ENCODE measurements around the gene SLC25A47. TPM values are rescaled to one million over a fixed set of nuclear protein-coding genes. Genes with fewer than 3 reads are reported as not detected.
"Not testable (repeated sequence)": the region's sequence is repeated elsewhere in the genome, so short reads cannot be mapped to it uniquely, and the experiment has no call there.

SLC25A47 gene
- total and polyA plus RNA-seq, 4 donors, result 0.02 to 0.12 (median 0.06) TPM; not detected in 1

- ATAC-seq (ENCODE audit: insufficient read depth, low FRiP score) (peak; percentile 3), DNase-seq (peak; percentile 43 to 59 (median 55))
- peak overlapping the region; percentile 76 for H3K4me3 ChIP-seq
- peaks cover 0 to 5% (median 0%) of the 10 kb centered on the region in 3 donors for H3K27me3 ChIP-seq (ENCODE audit: control insufficient read depth in 3 of 3, insufficient read depth in 3 of 3, low read length in 2 of 3)
- H3K9me3 ChIP-seq (ENCODE audit: control insufficient read depth in 4 of 4, insufficient read depth in 3 of 4, low read length in 3 of 4), result no peaks in the 10 kb centered on the region
- H3K9ac ChIP-seq (ENCODE audit: insufficient read depth in 1 of 2, low read length in 2 of 2), result peak overlapping the region; percentile 25 to 51
- no peaks in the 10 kb centered on the region for H3K36me3 ChIP-seq (ENCODE audit: control insufficient read depth in 4 of 4, insufficient read depth in 4 of 4, low read length in 4 of 4)
- peak overlapping the region; percentile 90 to 91 for H3K27ac ChIP-seq (ENCODE audit: low read depth in 1 of 2, low read length in 1 of 2)
- TF ChIP-seq CTCF (IDR thresholded peaks at IDR 0.05; ENCODE audit: control extremely low read depth, extremely low read depth), result no peak
- peaks cover 0 to 20% (median 15%) of the 10 kb centered on the region in 5 donors for H3K4me1 ChIP-seq (ENCODE audit: control insufficient read depth in 5 of 5, insufficient read depth in 5 of 5, low read length in 5 of 5)
- whole genome bisulfite sequencing, 2 donors, result 4 to 6% methylated on average over 46 to 49 of the region's 49 CpGs
Measured at GRCh38 chr14:100306998-100307765, 16.0 kb upstream of the SLC25A47 start.

GRCh38 chr14:100307766-100308426 is 15.2 kb upstream of the SLC25A47 start:
- WGBS, 2 donors, result 87 to 92% methylated on average over 5 of the region's 5 CpGs
- Histone ChIP-seq H3K9me3 (ENCODE audit: control insufficient read depth in 4 of 4, insufficient read depth in 3 of 4, low read length in 3 of 4) (no peaks in the 10 kb centered on the region), H3K36me3 (ENCODE audit: control insufficient read depth in 4 of 4, insufficient read depth in 4 of 4, low read length in 4 of 4) (no peaks in the 10 kb centered on the region), H3K27me3 (ENCODE audit: control insufficient read depth in 3 of 3, insufficient read depth in 3 of 3, low read length in 2 of 3) (peaks cover 0 to 5% (median 0%) of the 10 kb centered on the region in 3 donors), H3K27ac (ENCODE audit: low read depth in 1 of 2, low read length in 1 of 2) (peak overlapping the region in 1 of 2 donors; percentile 20), H3K9ac (ENCODE audit: insufficient read depth in 1 of 2, low read length in 2 of 2) (peak overlapping the region in 1 of 2 donors; percentile 50), H3K4me3 (no peak overlapping the region), H3K4me1 (ENCODE audit: control insufficient read depth in 5 of 5, insufficient read depth in 5 of 5, low read length in 5 of 5) (peaks cover 0 to 22% (median 20%) of the 10 kb centered on the region in 5 donors)
- TF ChIP-seq CTCF (IDR thresholded peaks at IDR 0.05; ENCODE audit: control extremely low read depth, extremely low read depth), result no peak
- ATAC-seq (ENCODE audit: insufficient read depth, low FRiP score), result no peak
- no peak for DNase-seq

GRCh38 chr14:100308427-100308792 is 14.7 kb upstream of the SLC25A47 start:
- not testable (repeated sequence) for DNase-seq; H3K27me3 ChIP-seq (ENCODE audit: control insufficient read depth in 3 of 3, insufficient read depth in 3 of 3, low read length in 2 of 3); H3K9ac ChIP-seq (ENCODE audit: insufficient read depth in 1 of 2, low read length in 2 of 2); H3K9me3 ChIP-seq (ENCODE audit: control insufficient read depth in 4 of 4, insufficient read depth in 3 of 4, low read length in 3 of 4); H3K4me3 ChIP-seq; H3K36me3 ChIP-seq (ENCODE audit: control insufficient read depth in 4 of 4, insufficient read depth in 4 of 4, low read length in 4 of 4); ATAC-seq (ENCODE audit: insufficient read depth, low FRiP score); H3K27ac ChIP-seq (ENCODE audit: low read depth in 1 of 2, low read length in 1 of 2)
- WGBS, 2 donors, result 77 to 78% methylated on average over 6 of the region's 6 CpGs
- peaks cover 0 to 27% (median 16%) of the 10 kb centered on the region in 5 donors for H3K4me1 ChIP-seq (ENCODE audit: control insufficient read depth in 5 of 5, insufficient read depth in 5 of 5, low read length in 5 of 5)

- no peak for DNase-seq
- Histone ChIP-seq H3K27ac (ENCODE audit: low read depth in 1 of 2, low read length in 1 of 2) (no peak overlapping the region), H3K27me3 (ENCODE audit: control insufficient read depth in 3 of 3, insufficient read depth in 3 of 3, low read length in 2 of 3) (peaks cover 0 to 5% (median 0%) of the 10 kb centered on the region in 3 donors), H3K9ac (ENCODE audit: insufficient read depth in 1 of 2, low read length in 2 of 2) (no peak overlapping the region), H3K4me3 (no peak overlapping the region), H3K36me3 (ENCODE audit: control insufficient read depth in 4 of 4, insufficient read depth in 4 of 4, low read length in 4 of 4) (no peaks in the 10 kb centered on the region), H3K9me3 (ENCODE audit: control insufficient read depth in 4 of 4, insufficient read depth in 3 of 4, low read length in 3 of 4) (no peaks in the 10 kb centered on the region), H3K4me1 (ENCODE audit: control insufficient read depth in 5 of 5, insufficient read depth in 5 of 5, low read length in 5 of 5) (peaks cover 0 to 27% (median 19%) of the 10 kb centered on the region in 5 donors)
- ATAC-seq (ENCODE audit: insufficient read depth, low FRiP score), result no peak
- no peak for TF ChIP-seq CTCF (IDR thresholded peaks at IDR 0.05; ENCODE audit: control extremely low read depth, extremely low read depth)
- WGBS, 2 donors, result 52 to 62% methylated on average over 8 of the region's 8 CpGs
Measured at GRCh38 chr14:100309028-100309737, 14.0 kb upstream of the SLC25A47 start.

GRCh38 chr14:100312110-100312876 is 10.8 kb upstream of the SLC25A47 start:
- DNase-seq; H3K27me3 ChIP-seq (ENCODE audit: control insufficient read depth in 3 of 3, insufficient read depth in 3 of 3, low read length in 2 of 3); H3K9ac ChIP-seq (ENCODE audit: insufficient read depth in 1 of 2, low read length in 2 of 2); H3K4me3 ChIP-seq; H3K27ac ChIP-seq (ENCODE audit: low read depth in 1 of 2, low read length in 1 of 2); H3K9me3 ChIP-seq (ENCODE audit: control insufficient read depth in 4 of 4, insufficient read depth in 3 of 4, low read length in 3 of 4); H3K36me3 ChIP-seq (ENCODE audit: control insufficient read depth in 4 of 4, insufficient read depth in 4 of 4, low read length in 4 of 4); ATAC-seq (ENCODE audit: insufficient read depth, low FRiP score): not testable (repeated sequence)
- peaks cover 0 to 18% (median 15%) of the 10 kb centered on the region in 5 donors for H3K4me1 ChIP-seq (ENCODE audit: control insufficient read depth in 5 of 5, insufficient read depth in 5 of 5, low read length in 5 of 5)
- 10 to 16% methylated on average over 18 of the region's 18 CpGs for WGBS, 2 donors
